BLaER1 treated with 17β-estradiol and CSF1 and Interleukin-3, amounts not matched to agents 10 nM and 100 nM (cell line): Measurements from ENCODE around the gene GLRX.

Experiments used
- H3K27ac ChIP-seq, 11 experiments: shearing (Covaris generic); formaldehyde crosslinking; 2 replicates each; pipeline ENCODE4 v1.8.1; 2022
- H3K27me3 ChIP-seq, 11 experiments: shearing (Covaris generic); formaldehyde crosslinking; 2 replicates each; pipeline ENCODE4 v1.8.1; 2022
- H3K36me3 ChIP-seq, 11 experiments: shearing (Covaris generic); formaldehyde crosslinking; 2 replicates each; pipeline ENCODE4 v1.8.1; 2022
- H3K4me1 ChIP-seq, 10 experiments: shearing (Covaris generic); formaldehyde crosslinking; 2 replicates each; pipeline ENCODE4 v1.8.1; 2022
- H3K4me2 ChIP-seq, 11 experiments: shearing (Covaris generic); formaldehyde crosslinking; 2 replicates each; pipeline ENCODE4 v1.8.1; 2022
- H3K4me3 ChIP-seq, 10 experiments: shearing (Covaris generic); formaldehyde crosslinking; 2 replicates each; pipeline ENCODE4 v1.8.1; 2022
- H3K9ac ChIP-seq, 11 experiments: shearing (Covaris generic); formaldehyde crosslinking; 2 replicates each; pipeline ENCODE4 v1.8.1; 2022
- H3K9me3 ChIP-seq, 11 experiments: shearing (Covaris generic); formaldehyde crosslinking; replicated peaks in 1 of 11; 2 replicates each; pipeline ENCODE4 v1.8.1; 2022
- H4K20me1 ChIP-seq, 11 experiments: shearing (Covaris generic); formaldehyde crosslinking; 2 replicates each; pipeline ENCODE4 v1.8.1; 2022
- Cebpa-rat ChIP-seq, 11 experiments: shearing (Covaris generic); IDR thresholded peaks; 2 replicates each; pipeline ENCODE4 v1.8.1; 2022

Gene GLRX

GRCh38 chr5:95770830-95771708 is 51.5 kb downstream of the GLRX start:
- Histone ChIP-seq H3K27ac (no peak overlapping the region), H3K36me3 (peaks cover 38 to 64% (median 53%) of the 10 kb centered on the region in 11 experiments)
- TF ChIP-seq Cebpa-rat (IDR thresholded peaks at IDR 0.05) = no peak

GRCh38 chr5:95768731-95769130 is 53.8 kb downstream of the GLRX start:
- Histone ChIP-seq H3K36me3 (peaks cover 48 to 84% (median 67%) of the 10 kb centered on the region in 11 experiments), H3K4me3 (no peak overlapping the region), H4K20me1 (no peaks in the 10 kb centered on the region), H3K9me3 (no peaks in the 10 kb centered on the region), H3K27ac (no peak overlapping the region), H3K27me3 (no peaks in the 10 kb centered on the region), H3K4me1 (peaks cover 0 to 17% (median 11%) of the 10 kb centered on the region in 10 experiments; a peak in 16 of 20 replicates), H3K9ac (no peak overlapping the region), H3K4me2 (no peak overlapping the region)
- TF ChIP-seq Cebpa-rat (IDR thresholded peaks at IDR 0.05) = no peak

More at GRCh38 chr5:95770830-95771708, 51.5 kb downstream of the GLRX start:
- no peaks in the 10 kb centered on the region for H3K27me3 ChIP-seq
- no peaks in the 10 kb centered on the region for H3K9me3 ChIP-seq
- H3K4me2 ChIP-seq = no peak overlapping the region
- peaks cover 0 to 23% (median 14%) of the 10 kb centered on the region in 10 experiments; a peak in 16 of 20 replicates for H3K4me1 ChIP-seq
- no peaks in the 10 kb centered on the region for H4K20me1 ChIP-seq
- H3K4me3 ChIP-seq = no peak overlapping the region
- H3K9ac ChIP-seq = no peak overlapping the region

- no peak for TF ChIP-seq Cebpa-rat (IDR thresholded peaks at IDR 0.05)
- H4K20me1 ChIP-seq = no peaks in the 10 kb centered on the region; a peak in 1 of 22 replicates
- no peaks in the 10 kb centered on the region for H3K9me3 ChIP-seq
- no peak overlapping the region for H3K4me2 ChIP-seq
- H3K4me1 ChIP-seq = peaks cover 40 to 50% (median 43%) of the 10 kb centered on the region in 10 experiments
- H3K4me3 ChIP-seq = no peak overlapping the region
- H3K27me3 ChIP-seq = no peaks in the 10 kb centered on the region
- H3K36me3 ChIP-seq = peaks cover 27 to 53% (median 46%) of the 10 kb centered on the region in 11 experiments
- H3K9ac ChIP-seq = no peak overlapping the region
- H3K27ac ChIP-seq = no peak overlapping the region
Observed at GRCh38 chr5:95763941-95764340, 58.6 kb downstream of the GLRX start.
